ENCODE results near the gene LBP.

The LBP gene

GRCh38 chr20:38395165-38395564, 48.9 kb downstream of the LBP start:
- TF ChIP-seq ZBTB7A (IDR thresholded peaks at IDR 0.05; ENCODE audit: low read depth) = no peak
- no peak for TF ChIP-seq USF1 (IDR thresholded peaks at IDR 0.05)
- no peak for TF ChIP-seq EGR1 (IDR thresholded peaks at IDR 0.05)
- no peak for TF ChIP-seq REST (IDR thresholded peaks at IDR 0.05; ENCODE audit: low read depth)
- TF ChIP-seq EP300 (IDR thresholded peaks at IDR 0.05; ENCODE audit: borderline replicate concordance) = no peak
- TF ChIP-seq RAD21 (IDR thresholded peaks at IDR 0.05; ENCODE audit: low read depth) = no peak
- TF ChIP-seq NFIC (IDR thresholded peaks at IDR 0.05) = no peak
- no peak for TF ChIP-seq YY1 (IDR thresholded peaks at IDR 0.05; ENCODE audit: low read depth)
- TF ChIP-seq TAF1 (IDR thresholded peaks at IDR 0.05; ENCODE audit: low read depth) = no peak
- TF ChIP-seq MAX (IDR thresholded peaks at IDR 0.05) = no peak
- no peak for TF ChIP-seq TCF12 (IDR thresholded peaks at IDR 0.05; ENCODE audit: low read depth)
- TF ChIP-seq FOXM1 (IDR thresholded peaks at IDR 0.05; ENCODE audit: borderline replicate concordance, low read depth) = no peak
- TF ChIP-seq TEAD4 (IDR thresholded peaks at IDR 0.05) = no peak

- TF ChIP-seq NFIC (IDR thresholded peaks at IDR 0.05) (no peak), CREB1 (IDR thresholded peaks at IDR 0.05; ENCODE audit: low read depth) (no peak), TAF1 (IDR thresholded peaks at IDR 0.05; ENCODE audit: low read depth) (no peak), TEAD4 (IDR thresholded peaks at IDR 0.05) (no peak), FOXM1 (IDR thresholded peaks at IDR 0.05; ENCODE audit: borderline replicate concordance, low read depth) (no peak), CEBPB (IDR thresholded peaks at IDR 0.05) (no peak), RAD21 (IDR thresholded peaks at IDR 0.05; ENCODE audit: low read depth) (no peak), USF1 (IDR thresholded peaks at IDR 0.05) (no peak)
These were observed 55.8 kb downstream of the LBP start for GRCh38 chr20:38402089-38402488.

GRCh38 chr20:38402816-38403215, 56.5 kb downstream of the LBP start:
- TF ChIP-seq CREB1 (IDR thresholded peaks at IDR 0.05; ENCODE audit: low read depth) = no peak
- no peak for TF ChIP-seq YY1 (IDR thresholded peaks at IDR 0.05; ENCODE audit: low read depth)
- no peak for TF ChIP-seq NFIC (IDR thresholded peaks at IDR 0.05)
- no peak for TF ChIP-seq TCF12 (IDR thresholded peaks at IDR 0.05; ENCODE audit: low read depth)
- TF ChIP-seq FOXM1 (IDR thresholded peaks at IDR 0.05; ENCODE audit: borderline replicate concordance, low read depth) = no peak
- TF ChIP-seq USF1 (IDR thresholded peaks at IDR 0.05) = no peak
- no peak for TF ChIP-seq TAF1 (IDR thresholded peaks at IDR 0.05; ENCODE audit: low read depth)
- no peak for TF ChIP-seq EGR1 (IDR thresholded peaks at IDR 0.05)
- no peak for TF ChIP-seq MAX (IDR thresholded peaks at IDR 0.05)
- TF ChIP-seq EP300 (IDR thresholded peaks at IDR 0.05; ENCODE audit: borderline replicate concordance) = no peak
- TF ChIP-seq TEAD4 (IDR thresholded peaks at IDR 0.05) = no peak
- no peak for TF ChIP-seq REST (IDR thresholded peaks at IDR 0.05; ENCODE audit: low read depth)
- no peak for TF ChIP-seq RAD21 (IDR thresholded peaks at IDR 0.05; ENCODE audit: low read depth)
- no peak for TF ChIP-seq CEBPB (IDR thresholded peaks at IDR 0.05)
- no peak for TF ChIP-seq ZBTB7A (IDR thresholded peaks at IDR 0.05; ENCODE audit: low read depth)

- no peak for TF ChIP-seq EP300 (IDR thresholded peaks at IDR 0.05; ENCODE audit: borderline replicate concordance)
- no peak for TF ChIP-seq USF1 (IDR thresholded peaks at IDR 0.05)
- TF ChIP-seq FOXM1 (IDR thresholded peaks at IDR 0.05; ENCODE audit: borderline replicate concordance, low read depth) = no peak
- TF ChIP-seq TEAD4 (IDR thresholded peaks at IDR 0.05) = no peak
- no peak for TF ChIP-seq NFIC (IDR thresholded peaks at IDR 0.05)
- no peak for TF ChIP-seq EGR1 (IDR thresholded peaks at IDR 0.05)
- TF ChIP-seq TCF12 (IDR thresholded peaks at IDR 0.05; ENCODE audit: low read depth) = no peak
- no peak for TF ChIP-seq CEBPB (IDR thresholded peaks at IDR 0.05)
- no peak for TF ChIP-seq TAF1 (IDR thresholded peaks at IDR 0.05; ENCODE audit: low read depth)
- no peak for TF ChIP-seq ZBTB7A (IDR thresholded peaks at IDR 0.05; ENCODE audit: low read depth)
- no peak for TF ChIP-seq RAD21 (IDR thresholded peaks at IDR 0.05; ENCODE audit: low read depth)
- no peak for TF ChIP-seq REST (IDR thresholded peaks at IDR 0.05; ENCODE audit: low read depth)
- no peak for TF ChIP-seq CREB1 (IDR thresholded peaks at IDR 0.05; ENCODE audit: low read depth)
- no peak for TF ChIP-seq YY1 (IDR thresholded peaks at IDR 0.05; ENCODE audit: low read depth)
- TF ChIP-seq MAX (IDR thresholded peaks at IDR 0.05) = no peak
These were observed 57.7 kb downstream of the LBP start for GRCh38 chr20:38404016-38404415.

Measured in Ishikawa (cell line).